Fibroblast of the aortic adventitia (primary cell): ENCODE measurements around the gene SNRNP200. TPM values are rescaled to one million over a fixed set of nuclear protein-coding genes. Genes with fewer than 3 reads are reported as not detected.
A peak's percentile ranks its signal among the peaks of the same experiment; 100 is the strongest.

Source experiments
- DNase-seq: peaks from one replicate; pipeline ENCODE4 v3.0.0-alpha.2; 2010; ENCODE audit warnings: low read depth
- H3K4me3 ChIP-seq: 2 replicates; pipeline ENCODE4 v1.5.1; 2011; ENCODE audit warnings: low read depth, mild to moderate bottlenecking, control low read depth, low read length, moderate library complexity
- total RNA-seq: library from RNA; depleted of rRNA; stranded (reverse); fragments of >200 nt; gene quantifications from 2 replicates; pipeline ENCODE4 v1.2.3, GENCODE V29; 2012; ENCODE audit warnings: low replicate concordance
- TF ChIP-seq, protein P1 (sequence below): IDR thresholded peaks from 2 replicates; pipeline ENCODE4 v1.5.1; 2011; ENCODE audit warnings: mild to moderate bottlenecking, low read length, control low read depth, inconsistent platforms; ENCODE audit not compliant: insufficient read depth

Gene SNRNP200
- total RNA-seq, 1 donor = 39.3 TPM

- TF ChIP-seq, protein P1, sequence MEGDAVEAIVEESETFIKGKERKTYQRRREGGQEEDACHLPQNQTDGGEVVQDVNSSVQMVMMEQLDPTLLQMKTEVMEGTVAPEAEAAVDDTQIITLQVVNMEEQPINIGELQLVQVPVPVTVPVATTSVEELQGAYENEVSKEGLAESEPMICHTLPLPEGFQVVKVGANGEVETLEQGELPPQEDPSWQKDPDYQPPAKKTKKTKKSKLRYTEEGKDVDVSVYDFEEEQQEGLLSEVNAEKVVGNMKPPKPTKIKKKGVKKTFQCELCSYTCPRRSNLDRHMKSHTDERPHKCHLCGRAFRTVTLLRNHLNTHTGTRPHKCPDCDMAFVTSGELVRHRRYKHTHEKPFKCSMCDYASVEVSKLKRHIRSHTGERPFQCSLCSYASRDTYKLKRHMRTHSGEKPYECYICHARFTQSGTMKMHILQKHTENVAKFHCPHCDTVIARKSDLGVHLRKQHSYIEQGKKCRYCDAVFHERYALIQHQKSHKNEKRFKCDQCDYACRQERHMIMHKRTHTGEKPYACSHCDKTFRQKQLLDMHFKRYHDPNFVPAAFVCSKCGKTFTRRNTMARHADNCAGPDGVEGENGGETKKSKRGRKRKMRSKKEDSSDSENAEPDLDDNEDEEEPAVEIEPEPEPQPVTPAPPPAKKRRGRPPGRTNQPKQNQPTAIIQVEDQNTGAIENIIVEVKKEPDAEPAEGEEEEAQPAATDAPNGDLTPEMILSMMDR = no peak
- no peak for DNase-seq
- H3K4me3 ChIP-seq = no peak overlapping the region
Measured at GRCh38 chr2:96320326-96320725, 15.0 kb upstream of the SNRNP200 start.

- no peak overlapping the region for H3K4me3 ChIP-seq
- DNase-seq = no peak
- TF ChIP-seq, protein P1 = no peak
Measured at GRCh38 chr2:96319396-96319795, 14.1 kb upstream of the SNRNP200 start.

GRCh38 chr2:96318723-96319122, 13.4 kb upstream of the SNRNP200 start:
- TF ChIP-seq, protein P1 = no peak
- H3K4me3 ChIP-seq = no peak overlapping the region
- no peak for DNase-seq

DNA sequence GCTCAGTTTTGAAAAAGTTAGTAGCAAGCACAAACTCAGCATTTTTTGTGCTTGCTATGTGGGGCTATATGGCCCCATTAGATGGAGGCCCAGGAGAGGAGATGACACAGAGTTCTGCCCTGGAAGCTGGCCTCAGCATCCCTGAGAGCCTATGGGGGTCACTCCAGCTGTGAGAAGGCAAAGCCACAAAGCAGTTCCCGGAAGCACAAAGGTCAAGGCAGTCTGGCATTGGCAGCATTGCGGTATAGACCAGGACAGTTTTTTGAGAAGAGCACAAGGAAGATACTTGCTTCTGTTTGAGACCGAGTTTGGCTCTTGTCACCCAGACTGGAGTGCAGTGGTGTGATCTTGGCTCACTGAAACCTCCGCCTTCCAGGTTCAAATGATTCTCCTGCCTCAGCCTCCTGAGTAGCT, 12.2 kb upstream of the SNRNP200 start:
- no peak for DNase-seq
- no peak overlapping the region for H3K4me3 ChIP-seq
- TF ChIP-seq, protein P1 = no peak

DNA sequence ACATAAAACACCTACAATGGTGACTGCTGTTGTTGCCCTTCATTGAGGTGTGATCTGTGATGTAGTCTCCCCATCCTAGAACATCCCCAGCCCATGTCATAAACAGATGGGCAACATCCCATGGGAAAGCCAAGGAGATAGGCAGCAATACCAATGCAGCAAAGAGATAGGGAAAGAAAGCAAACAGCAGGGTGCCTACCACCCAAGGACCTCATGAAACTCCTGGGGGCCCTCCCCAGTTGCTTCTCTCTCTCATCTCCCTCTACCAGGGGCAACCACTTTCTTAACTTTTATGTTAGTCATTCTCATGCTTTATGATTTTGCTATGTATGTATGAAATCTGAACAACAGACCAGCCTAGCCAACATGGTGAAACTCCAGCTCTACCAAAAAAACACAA, 11.7 kb upstream of the SNRNP200 start:
- TF ChIP-seq, protein P1 = no peak
- no peak for DNase-seq
- H3K4me3 ChIP-seq = no peak overlapping the region

DNA sequence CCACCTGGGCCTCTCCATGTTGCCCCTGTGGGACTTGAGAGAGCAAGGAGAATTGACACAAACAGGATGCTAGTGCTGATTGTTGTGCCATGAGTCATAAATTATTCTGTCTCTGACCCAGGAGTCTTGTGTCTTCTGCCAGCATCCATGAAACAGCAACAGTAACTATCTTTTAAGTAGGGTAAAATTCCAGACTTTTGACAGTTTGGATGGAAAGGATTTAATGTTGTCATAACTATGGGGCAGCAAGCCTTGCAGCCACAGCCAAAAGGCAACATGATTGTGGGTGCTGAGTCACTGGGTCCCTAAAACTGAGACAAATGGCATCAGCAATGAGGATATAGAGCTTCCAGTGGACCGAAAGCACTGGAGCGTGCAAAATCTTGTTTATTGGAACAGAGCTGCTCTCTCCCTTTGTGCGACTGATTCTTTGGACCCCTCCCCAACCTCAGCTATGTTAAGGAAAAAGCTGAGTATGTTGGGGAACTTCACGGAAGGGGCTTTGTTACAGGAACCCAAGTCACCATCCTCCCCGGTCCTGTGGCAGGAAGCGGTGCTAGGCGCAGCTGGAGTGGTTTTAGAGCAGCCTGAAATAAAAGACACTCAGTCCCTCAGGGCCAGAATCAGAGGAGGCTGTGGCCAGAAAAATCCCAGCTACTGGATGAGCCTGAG, 10.2 kb upstream of the SNRNP200 start:
- H3K4me3 ChIP-seq = no peak overlapping the region
- peak; percentile 78 for DNase-seq
- TF ChIP-seq, protein P1 = no peak

- no peak for DNase-seq
Measured at GRCh38 chr2:96315005-96315399, 9.7 kb upstream of the SNRNP200 start.

More at GRCh38 chr2:96315005-96315399, 9.7 kb upstream of the SNRNP200 start:
- H3K4me3 ChIP-seq = no peak overlapping the region
- TF ChIP-seq, protein P1 = no peak
